ENCODE results near the gene PRR14. TPM values are rescaled to one million over a fixed set of nuclear protein-coding genes. Genes with fewer than 3 reads are reported as not detected.

The PRR14 gene
- total RNA-seq, 1 donor from 2014 or later: 45.7 TPM

DNA sequence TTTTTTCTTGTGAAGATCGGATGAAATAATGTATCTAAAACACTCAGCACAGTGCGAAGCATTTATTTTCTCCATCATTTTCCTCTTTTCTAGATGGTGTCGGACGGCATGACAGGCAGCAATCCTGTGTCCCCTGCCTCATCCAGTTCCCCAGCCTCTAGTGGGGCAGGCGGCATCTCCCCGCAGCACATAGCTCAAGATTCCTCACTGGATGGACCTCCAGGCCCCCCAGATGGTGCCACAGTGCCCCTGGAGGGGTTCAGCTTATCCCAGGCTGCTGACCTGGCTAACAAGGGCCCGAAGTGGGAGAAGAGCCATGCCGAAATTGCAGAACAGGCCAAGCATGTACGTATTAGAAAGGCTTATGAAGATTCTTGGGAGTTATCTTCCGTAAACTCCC lies 53.2 kb downstream of the PRR14 start:
- DNase-seq (ENCODE audit: low spot score) (no peak), ATAC-seq (no peak)
- intact Hi-C loops (cut with DNase I): no loop called here

Other genes with a start within 250 kb of the PRR14 start
- gene ZNF771, start 243.4 kb upstream of the PRR14 start, total RNA-seq: 7.5 TPM
- 20.4 TPM for gene DCTPP1, start 220.9 kb upstream of the PRR14 start, total RNA-seq
- gene SEPHS2, start 205.1 kb upstream of the PRR14 start, total RNA-seq: 25.2 TPM
- gene ITGAL, start 178.2 kb upstream of the PRR14 start, total RNA-seq: 14.5 TPM
- gene ZNF768, start 124.4 kb upstream of the PRR14 start, total RNA-seq: 30.3 TPM
- 12.7 TPM for gene ZNF747, start 116.1 kb upstream of the PRR14 start, total RNA-seq
- 9.5 TPM for gene ZNF764, start 92.6 kb upstream of the PRR14 start, total RNA-seq
- 13.6 TPM for gene ZNF688, start 79.2 kb upstream of the PRR14 start, total RNA-seq
- gene ZNF785, start 65.3 kb upstream of the PRR14 start, total RNA-seq: 26.3 TPM
- gene ZNF689, start 40.6 kb upstream of the PRR14 start, total RNA-seq: 7.1 TPM
- gene FBRS, start 7.5 kb downstream of the PRR14 start, total RNA-seq: 57.1 TPM
- gene SRCAP, start 48.2 kb downstream of the PRR14 start, total RNA-seq: 59.3 TPM
- 21.3 TPM for gene PHKG2, start 97.5 kb downstream of the PRR14 start, total RNA-seq
- gene CFAP119, start 111.1 kb downstream of the PRR14 start, total RNA-seq: 5.5 TPM
- gene RNF40, start 111.4 kb downstream of the PRR14 start, total RNA-seq: 92.9 TPM
- 14.0 TPM for gene ZNF629, start 136.2 kb downstream of the PRR14 start, total RNA-seq
- gene BCL7C, start 243.1 kb downstream of the PRR14 start, total RNA-seq: 36.6 TPM
- 13.3 TPM for gene CTF1, start 245.7 kb downstream of the PRR14 start, total RNA-seq

Measured in sciatic nerve (tissue), 2 donors.